ENCODE results near the gene AGPAT4. TPM values are rescaled to one million over a fixed set of nuclear protein-coding genes. Genes with fewer than 3 reads are reported as not detected.
A peak's percentile ranks its signal among the peaks of the same experiment; 100 is the strongest.

Gene AGPAT4
- polyA plus RNA-seq, 1 experiment: 3.7 TPM

DNA sequence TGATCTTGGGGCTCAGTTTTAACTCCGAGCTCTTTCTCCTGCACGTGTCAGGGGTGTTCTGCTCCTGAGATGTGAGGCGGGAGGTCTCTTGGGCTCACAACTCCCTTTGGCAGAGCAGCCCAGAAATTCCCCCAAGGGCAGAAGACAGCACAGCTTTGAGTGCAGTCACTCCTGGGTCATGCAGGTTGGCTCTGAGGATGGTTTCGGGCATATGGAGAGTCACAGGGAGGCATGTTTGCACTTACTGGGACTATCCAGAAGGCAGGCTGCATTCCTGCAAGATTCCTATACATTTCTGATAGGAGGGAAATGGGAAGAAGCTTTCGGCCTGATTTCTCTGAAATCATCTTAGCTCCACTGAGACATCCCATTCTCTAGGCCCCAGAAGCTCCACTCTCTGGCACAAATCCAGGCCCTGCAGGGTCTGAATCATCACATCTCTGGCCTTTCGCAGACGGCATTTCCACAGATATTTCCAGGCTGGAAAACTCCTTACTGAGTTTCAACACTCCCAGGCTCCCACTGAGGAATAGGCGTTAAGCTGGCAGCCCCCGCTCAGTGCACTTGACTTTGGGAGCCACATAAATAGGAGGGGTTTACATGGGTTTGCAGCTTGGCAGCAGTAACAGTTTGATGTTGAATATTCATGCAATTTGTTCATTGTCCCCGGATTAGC lies 39.7 kb downstream of the AGPAT4 start:
- Histone ChIP-seq H3K4me3 (ENCODE audit: low read depth, low read length) (no peak overlapping the region), H3K36me3 (ENCODE audit: control insufficient read depth, insufficient read depth, low read length) (no peaks in the 10 kb centered on the region), H3K27me3 (ENCODE audit: control insufficient read depth, insufficient read depth, low read length) (no peaks in the 10 kb centered on the region)
- DNase-seq (ENCODE audit: low read depth): peak; percentile 57
- TF ChIP-seq, protein P1, sequence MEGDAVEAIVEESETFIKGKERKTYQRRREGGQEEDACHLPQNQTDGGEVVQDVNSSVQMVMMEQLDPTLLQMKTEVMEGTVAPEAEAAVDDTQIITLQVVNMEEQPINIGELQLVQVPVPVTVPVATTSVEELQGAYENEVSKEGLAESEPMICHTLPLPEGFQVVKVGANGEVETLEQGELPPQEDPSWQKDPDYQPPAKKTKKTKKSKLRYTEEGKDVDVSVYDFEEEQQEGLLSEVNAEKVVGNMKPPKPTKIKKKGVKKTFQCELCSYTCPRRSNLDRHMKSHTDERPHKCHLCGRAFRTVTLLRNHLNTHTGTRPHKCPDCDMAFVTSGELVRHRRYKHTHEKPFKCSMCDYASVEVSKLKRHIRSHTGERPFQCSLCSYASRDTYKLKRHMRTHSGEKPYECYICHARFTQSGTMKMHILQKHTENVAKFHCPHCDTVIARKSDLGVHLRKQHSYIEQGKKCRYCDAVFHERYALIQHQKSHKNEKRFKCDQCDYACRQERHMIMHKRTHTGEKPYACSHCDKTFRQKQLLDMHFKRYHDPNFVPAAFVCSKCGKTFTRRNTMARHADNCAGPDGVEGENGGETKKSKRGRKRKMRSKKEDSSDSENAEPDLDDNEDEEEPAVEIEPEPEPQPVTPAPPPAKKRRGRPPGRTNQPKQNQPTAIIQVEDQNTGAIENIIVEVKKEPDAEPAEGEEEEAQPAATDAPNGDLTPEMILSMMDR (IDR thresholded peaks at IDR 0.05; ENCODE audit: insufficient read depth, low read depth, low read length): no peak
- CTCF ChIA-PET: interaction anchor here (0.5 kb wide), 1 partner anchor 170 kb away, joined by 3 read pairs; no protein-coding TSS in a partner anchor
- POLR2A ChIA-PET: no interaction called here

- no peaks in the 10 kb centered on the region for H3K36me3 ChIP-seq (ENCODE audit: control insufficient read depth, insufficient read depth, low read length)
- H3K27me3 ChIP-seq (ENCODE audit: control insufficient read depth, insufficient read depth, low read length): no peaks in the 10 kb centered on the region
- POLR2A ChIA-PET: no interaction called here
- TF ChIP-seq, protein P1 (IDR thresholded peaks at IDR 0.05; ENCODE audit: insufficient read depth, low read depth, low read length): no peak
- no peak overlapping the region for H3K4me3 ChIP-seq (ENCODE audit: low read depth, low read length)
- DNase-seq (ENCODE audit: low read depth): no peak
- CTCF ChIA-PET: no interaction called here
Observed at GRCh38 chr6:161232467-161232866, 41.4 kb downstream of the AGPAT4 start.

- no peak for DNase-seq (ENCODE audit: low read depth)
- Histone ChIP-seq H3K4me3 (ENCODE audit: low read depth, low read length) (no peak overlapping the region), H3K27me3 (ENCODE audit: control insufficient read depth, insufficient read depth, low read length) (no peaks in the 10 kb centered on the region), H3K36me3 (ENCODE audit: control insufficient read depth, insufficient read depth, low read length) (no peaks in the 10 kb centered on the region)
- TF ChIP-seq, protein P1 (IDR thresholded peaks at IDR 0.05; ENCODE audit: insufficient read depth, low read depth, low read length): no peak
- CTCF ChIA-PET: no interaction called here
- POLR2A ChIA-PET: no interaction called here
Observed at GRCh38 chr6:161232010-161232409, 41.9 kb downstream of the AGPAT4 start.

GRCh38 chr6:161230339-161230738 lies 43.5 kb downstream of the AGPAT4 start:
- Histone ChIP-seq H3K27me3 (ENCODE audit: control insufficient read depth, insufficient read depth, low read length) (no peaks in the 10 kb centered on the region), H3K36me3 (ENCODE audit: control insufficient read depth, insufficient read depth, low read length) (no peaks in the 10 kb centered on the region), H3K4me3 (ENCODE audit: low read depth, low read length) (no peak overlapping the region)
- no peak for DNase-seq (ENCODE audit: low read depth)
- POLR2A ChIA-PET: no interaction called here
- CTCF ChIA-PET: interaction anchor here (1.3 kb wide), 1 partner anchor 9 kb away, joined by 4 read pairs; no protein-coding TSS in a partner anchor
- TF ChIP-seq, protein P1 (IDR thresholded peaks at IDR 0.05; ENCODE audit: insufficient read depth, low read depth, low read length): no peak

- DNase-seq (ENCODE audit: low read depth): peak; percentile 74
- no peaks in the 10 kb centered on the region for H3K27me3 ChIP-seq (ENCODE audit: control insufficient read depth, insufficient read depth, low read length)
- ChIA-PET POLR2A (interaction anchor here (1.0 kb wide), 1 partner anchor 45 kb away, joined by 3 read pairs; the partner anchor contains the start of gene AGPAT4), CTCF (no interaction called here)
- H3K4me3 ChIP-seq (ENCODE audit: low read depth, low read length): no peak overlapping the region
- H3K36me3 ChIP-seq (ENCODE audit: control insufficient read depth, insufficient read depth, low read length): no peaks in the 10 kb centered on the region
- TF ChIP-seq, protein P1 (IDR thresholded peaks at IDR 0.05; ENCODE audit: insufficient read depth, low read depth, low read length): 0 out of 2 replicates have a peak, but pooled peaks have one; percentile 10
Observed at GRCh38 chr6:161228921-161229591, 44.8 kb downstream of the AGPAT4 start.
